ENCODE results near the gene TSPAN9.

DNA sequence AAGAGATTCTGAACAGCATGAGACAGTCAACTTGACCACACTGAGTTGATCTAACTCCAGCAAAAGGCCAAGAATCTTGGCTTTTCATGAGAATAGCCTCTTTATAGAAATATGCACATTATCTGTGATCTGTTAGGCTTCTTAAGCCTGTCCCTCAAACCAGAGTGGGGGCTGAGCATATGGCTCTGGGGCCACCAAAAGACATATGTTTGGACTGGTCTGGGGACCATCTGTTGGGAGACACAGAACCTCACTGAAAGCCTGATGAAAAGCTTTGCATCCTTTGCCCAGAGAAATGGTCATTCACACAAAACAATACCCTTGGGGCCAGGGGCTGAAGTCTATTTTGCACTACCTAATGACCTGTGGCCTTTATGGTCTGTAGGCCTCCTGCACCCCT, 248.6 kb downstream of the TSPAN9 start:
- no peak for TF ChIP-seq CTCF (IDR thresholded peaks at IDR 0.05)
- no peak for TF ChIP-seq POLR2A (IDR thresholded peaks at IDR 0.05)

Measured in heart left ventricle (tissue), 13 donors.